ENCODE measurements around the gene CLIC4.

The CLIC4 gene

GRCh38 chr1:24720152-24720551 lies 25.1 kb upstream of the CLIC4 start:
- DNase-seq, result no peak

GRCh38 chr1:24721533-24721932 lies 23.7 kb upstream of the CLIC4 start:
- DNase-seq, result no peak

- DNase-seq, result peak; percentile 24
These were observed 22.9 kb upstream of the CLIC4 start for GRCh38 chr1:24722073-24723035.

- DNase-seq, result peak; percentile 49
These were observed 20.7 kb upstream of the CLIC4 start for GRCh38 chr1:24724345-24725208.

GRCh38 chr1:24725209-24725651 lies 20.0 kb upstream of the CLIC4 start:
- peak; percentile 41 for DNase-seq

- no peak for DNase-seq
These were observed 18.5 kb upstream of the CLIC4 start for GRCh38 chr1:24726741-24727140.

- peak; percentile 99 for DNase-seq
These were observed 17.6 kb upstream of the CLIC4 start for GRCh38 chr1:24727501-24728216.

GRCh38 chr1:24728982-24729381 lies 16.3 kb upstream of the CLIC4 start:
- DNase-seq, result no peak

- peak; percentile 91 for DNase-seq
These were observed 12.9 kb upstream of the CLIC4 start for GRCh38 chr1:24732186-24732885.

- DNase-seq, result peak; percentile 95
These were observed 11.9 kb upstream of the CLIC4 start for GRCh38 chr1:24733342-24733741.

- DNase-seq, result no peak
These were observed 10.1 kb upstream of the CLIC4 start for GRCh38 chr1:24735156-24735508.

GRCh38 chr1:24735509-24736375 lies 9.5 kb upstream of the CLIC4 start:
- no peak for DNase-seq

GRCh38 chr1:24737368-24738117 lies 7.7 kb upstream of the CLIC4 start:
- DNase-seq, result peak; percentile 55

GRCh38 chr1:24739241-24739640 lies 6.0 kb upstream of the CLIC4 start:
- no peak for DNase-seq

- DNase-seq, result peak; percentile 94
These were observed 2.9 kb upstream of the CLIC4 start for GRCh38 chr1:24742090-24742938.

GRCh38 chr1:24743404-24744211 lies 1.6 kb upstream of the CLIC4 start:
- peak; percentile 81 for DNase-seq

GRCh38 chr1:24745711-24746413 lies 615 bp downstream of the CLIC4 start:
- DNase-seq, result peak; percentile 89

All from inflammatory macrophage treated with lipopolysaccharide for 4 hours (primary cell).